ENCODE results near the gene YTHDC1. TPM values are rescaled to one million over a fixed set of nuclear protein-coding genes. Genes with fewer than 3 reads are reported as not detected.

The YTHDC1 gene
- total and polyA plus RNA-seq, 4 donors: 37.8 to 103 (median 66.8) TPM

DNA sequence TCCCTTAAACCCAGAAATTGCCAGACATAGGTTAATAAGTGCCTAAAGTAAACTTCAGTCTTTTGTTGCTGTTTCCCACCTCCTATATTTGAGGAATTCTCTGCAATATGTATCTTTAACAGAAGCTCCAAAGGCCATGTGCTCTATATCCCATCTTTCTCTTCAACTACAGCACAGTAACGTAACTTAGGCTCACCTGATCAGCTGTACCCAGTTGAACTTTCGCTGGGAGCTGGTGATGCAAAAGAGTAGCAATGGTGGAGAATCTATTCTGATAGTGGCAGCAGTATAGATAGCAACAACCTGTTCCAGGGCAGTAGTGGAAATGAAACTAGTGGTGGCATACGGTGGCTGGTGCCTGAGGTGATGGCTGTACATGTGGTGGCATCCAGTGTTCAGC, 33.2 kb upstream of the YTHDC1 start:
- Histone ChIP-seq H3K36me3 (ENCODE audit: control insufficient read depth in 1 of 2, insufficient read depth in 2 of 2, low read length in 1 of 2) (no peaks in the 10 kb centered on the region), H3K27me3 (ENCODE audit: control insufficient read depth in 1 of 2, insufficient read depth in 2 of 2, low read length in 1 of 2) (no peaks in the 10 kb centered on the region), H3K4me1 (ENCODE audit: control insufficient read depth in 1 of 2, insufficient read depth in 2 of 2, low read length in 2 of 2) (no peaks in the 10 kb centered on the region), H3K27ac (ENCODE audit: low read depth in 1 of 2, low read length in 2 of 2) (no peak overlapping the region), H3K9me3 (ENCODE audit: control insufficient read depth, low read length) (no peaks in the 10 kb centered on the region), H3K4me3 (ENCODE audit: low read length in 2 of 2) (no peak overlapping the region)
- ATAC-seq (ENCODE audit: low FRiP score): no peak
- WGBS, 2 donors: 50 to 53% methylated on average over 3 of the region's 3 CpGs
- DNase-seq: no peak
- intact Hi-C loops (cut with DNase I): no loop called here

DNA sequence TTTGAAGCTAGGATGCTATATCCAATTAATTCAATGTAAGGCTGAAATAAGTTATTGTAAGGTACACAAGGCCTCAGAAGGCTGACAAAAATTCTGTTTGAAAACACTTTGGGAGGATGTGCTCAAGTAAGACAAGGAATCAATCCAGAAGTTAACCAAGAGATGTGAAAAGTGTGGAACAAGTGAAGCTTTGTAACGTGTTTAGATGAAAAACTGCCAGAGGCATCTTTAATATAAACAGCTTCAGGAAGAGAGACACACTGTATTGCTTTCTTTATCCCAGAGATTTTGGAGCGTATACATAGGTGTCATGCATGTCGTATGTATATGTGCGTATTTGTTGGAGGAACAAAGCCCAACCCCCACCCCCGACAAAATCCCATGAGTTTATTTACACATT, 28.3 kb upstream of the YTHDC1 start:
- no peak for DNase-seq
- Histone ChIP-seq H3K27me3 (ENCODE audit: control insufficient read depth in 1 of 2, insufficient read depth in 2 of 2, low read length in 1 of 2) (no peaks in the 10 kb centered on the region), H3K36me3 (ENCODE audit: control insufficient read depth in 1 of 2, insufficient read depth in 2 of 2, low read length in 1 of 2) (no peaks in the 10 kb centered on the region), H3K27ac (ENCODE audit: low read depth in 1 of 2, low read length in 2 of 2) (no peak overlapping the region), H3K9me3 (ENCODE audit: control insufficient read depth, low read length) (no peaks in the 10 kb centered on the region), H3K4me1 (ENCODE audit: control insufficient read depth in 1 of 2, insufficient read depth in 2 of 2, low read length in 2 of 2) (no peaks in the 10 kb centered on the region), H3K4me3 (ENCODE audit: low read length in 2 of 2) (no peak overlapping the region)
- WGBS, 2 donors: 78 to 81% methylated on average over 5 of the region's 5 CpGs
- no peak for ATAC-seq (ENCODE audit: low FRiP score)
- intact Hi-C loops (cut with DNase I): no loop called here

DNA sequence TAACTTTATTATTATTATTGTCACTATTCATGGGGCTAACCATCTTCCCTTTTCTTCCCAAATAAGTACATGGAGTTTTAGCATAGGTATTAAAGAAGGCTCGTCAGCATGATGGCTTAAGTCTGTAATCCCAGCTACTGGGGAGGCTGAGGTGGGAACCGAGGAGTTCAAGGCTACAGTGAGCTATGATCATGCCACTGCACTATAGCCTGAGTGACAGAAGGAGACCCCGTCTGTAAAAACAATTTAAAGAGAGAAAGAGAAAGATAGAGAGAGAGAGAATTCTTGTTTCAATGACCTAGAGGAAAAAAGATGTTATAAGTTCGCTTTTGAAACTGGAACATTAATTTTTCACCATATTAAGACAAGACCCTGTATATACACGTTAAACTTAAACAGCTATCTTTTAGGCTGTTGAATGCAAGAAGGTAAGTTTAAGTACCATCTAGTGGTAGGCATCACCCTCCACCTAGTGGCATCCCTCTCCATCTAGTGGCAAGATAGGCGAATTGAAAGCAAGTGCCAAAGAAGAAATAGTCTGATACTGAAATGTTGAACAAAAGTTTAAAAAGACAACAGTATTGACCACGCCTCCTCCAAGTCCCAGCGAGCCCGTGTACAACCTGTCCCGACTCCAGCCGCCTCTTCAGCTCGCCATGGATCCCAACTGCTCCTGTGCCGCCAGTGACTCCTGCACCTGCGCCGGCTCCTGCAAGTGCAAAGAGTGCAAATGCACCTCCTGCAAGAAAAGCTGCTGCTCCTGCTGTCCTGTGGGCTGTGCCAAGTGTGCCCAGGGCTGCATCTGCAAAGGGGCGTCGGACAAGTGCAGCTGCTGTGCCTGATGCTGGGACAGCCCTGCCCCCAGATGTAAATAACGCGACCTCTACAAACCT, 26.0 kb upstream of the YTHDC1 start:
- Histone ChIP-seq H3K4me1 (ENCODE audit: control insufficient read depth in 1 of 2, insufficient read depth in 2 of 2, low read length in 2 of 2) (no peaks in the 10 kb centered on the region), H3K9me3 (ENCODE audit: control insufficient read depth, low read length) (no peaks in the 10 kb centered on the region), H3K4me3 (ENCODE audit: low read length in 2 of 2) (no peak overlapping the region), H3K27me3 (ENCODE audit: control insufficient read depth in 1 of 2, insufficient read depth in 2 of 2, low read length in 1 of 2) (no peaks in the 10 kb centered on the region), H3K36me3 (ENCODE audit: control insufficient read depth in 1 of 2, insufficient read depth in 2 of 2, low read length in 1 of 2) (no peaks in the 10 kb centered on the region), H3K27ac (ENCODE audit: low read depth in 1 of 2, low read length in 2 of 2) (no peak overlapping the region)
- ATAC-seq (ENCODE audit: low FRiP score) (peak; percentile 64), DNase-seq (no peak)
- WGBS, 2 donors: 13% methylated on average over 19 of the region's 19 CpGs
- intact Hi-C loops (cut with DNase I): loop anchor here (1.0 to 2.0 kb wide), 2 partner anchors 103 to 105 kb away; no protein-coding TSS in a partner anchor

- Histone ChIP-seq H3K9me3 (ENCODE audit: control insufficient read depth, low read length) (no peaks in the 10 kb centered on the region), H3K36me3 (ENCODE audit: control insufficient read depth in 1 of 2, insufficient read depth in 2 of 2, low read length in 1 of 2) (no peaks in the 10 kb centered on the region), H3K4me1 (ENCODE audit: control insufficient read depth in 1 of 2, insufficient read depth in 2 of 2, low read length in 2 of 2) (no peaks in the 10 kb centered on the region), H3K4me3 (ENCODE audit: low read length in 2 of 2) (peak overlapping the region in 1 of 2 donors; percentile 4), H3K27ac (ENCODE audit: low read depth in 1 of 2, low read length in 2 of 2) (peak overlapping the region in 1 of 2 donors; percentile 42), H3K27me3 (ENCODE audit: control insufficient read depth in 1 of 2, insufficient read depth in 2 of 2, low read length in 1 of 2) (no peaks in the 10 kb centered on the region)
- WGBS, 2 donors: 0 to 3% methylated on average over 16 of the region's 16 CpGs
- intact Hi-C loops (cut with DNase I): loop anchor here in 1 of 2 donors (2.0 kb wide), 1 partner anchor 25 kb away; no protein-coding TSS in a partner anchor
- DNase-seq: peak; percentile 90 to 91
- ATAC-seq (ENCODE audit: low FRiP score): peak; percentile 94
Observed at GRCh38 chr4:68373513-68373912, 23.6 kb upstream of the YTHDC1 start.

DNA sequence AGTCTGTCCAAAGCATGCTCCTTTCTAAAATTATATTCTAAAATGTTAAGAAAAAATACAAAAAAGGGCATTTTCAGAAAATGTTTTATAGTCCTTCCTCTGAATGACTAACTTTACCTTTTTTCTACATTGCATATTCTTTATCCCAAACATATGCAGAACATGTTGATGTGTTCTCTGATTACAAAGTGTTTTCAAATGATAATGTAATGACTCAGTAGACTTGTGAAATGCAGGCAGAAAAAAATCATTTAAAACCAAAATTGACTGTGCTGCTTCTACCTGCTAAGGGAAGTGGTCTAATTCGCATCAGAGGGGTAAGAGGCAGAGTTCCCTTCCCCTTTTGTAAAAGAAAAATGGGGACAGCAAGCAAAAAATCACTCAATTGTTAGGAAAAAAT, 22.7 kb upstream of the YTHDC1 start:
- H3K27me3 ChIP-seq (ENCODE audit: control insufficient read depth in 1 of 2, insufficient read depth in 2 of 2, low read length in 1 of 2): no peaks in the 10 kb centered on the region
- no peaks in the 10 kb centered on the region for H3K36me3 ChIP-seq (ENCODE audit: control insufficient read depth in 1 of 2, insufficient read depth in 2 of 2, low read length in 1 of 2)
- intact Hi-C loops (cut with DNase I): loop anchor here in 1 of 2 donors (2.0 kb wide), 1 partner anchor 24 kb away; no protein-coding TSS in a partner anchor
- no peaks in the 10 kb centered on the region for H3K4me1 ChIP-seq (ENCODE audit: control insufficient read depth in 1 of 2, insufficient read depth in 2 of 2, low read length in 2 of 2)
- WGBS, 2 donors: 65 to 67% methylated on average over 1 of the region's 1 CpG
- ATAC-seq (ENCODE audit: low FRiP score) (no peak), DNase-seq (no peak)
- H3K27ac ChIP-seq (ENCODE audit: low read depth in 1 of 2, low read length in 2 of 2): no peak overlapping the region
- no peak overlapping the region for H3K4me3 ChIP-seq (ENCODE audit: low read length in 2 of 2)
- no peaks in the 10 kb centered on the region for H3K9me3 ChIP-seq (ENCODE audit: control insufficient read depth, low read length)

GRCh38 chr4:68369142-68369805, 19.4 kb upstream of the YTHDC1 start:
- Histone ChIP-seq H3K4me1 (ENCODE audit: control insufficient read depth in 1 of 2, insufficient read depth in 2 of 2, low read length in 2 of 2) (no peaks in the 10 kb centered on the region), H3K27me3 (ENCODE audit: control insufficient read depth in 1 of 2, insufficient read depth in 2 of 2, low read length in 1 of 2) (no peaks in the 10 kb centered on the region), H3K4me3 (ENCODE audit: low read length in 2 of 2) (no peak overlapping the region), H3K9me3 (ENCODE audit: control insufficient read depth, low read length) (no peaks in the 10 kb centered on the region), H3K27ac (ENCODE audit: low read depth in 1 of 2, low read length in 2 of 2) (no peak overlapping the region), H3K36me3 (ENCODE audit: control insufficient read depth in 1 of 2, insufficient read depth in 2 of 2, low read length in 1 of 2) (no peaks in the 10 kb centered on the region)
- DNase-seq (no peak), ATAC-seq (ENCODE audit: low FRiP score) (no peak)
- 55 to 62% methylated on average over 6 of the region's 6 CpGs for WGBS, 2 donors
- intact Hi-C loops (cut with DNase I): no loop called here

GRCh38 chr4:68368691-68369131, 18.8 kb upstream of the YTHDC1 start:
- no peak overlapping the region for H3K27ac ChIP-seq (ENCODE audit: low read depth in 1 of 2, low read length in 2 of 2)
- H3K27me3 ChIP-seq (ENCODE audit: control insufficient read depth in 1 of 2, insufficient read depth in 2 of 2, low read length in 1 of 2): no peaks in the 10 kb centered on the region
- no peaks in the 10 kb centered on the region for H3K9me3 ChIP-seq (ENCODE audit: control insufficient read depth, low read length)
- 1 to 4% methylated on average over 5 of the region's 5 CpGs for WGBS, 2 donors
- ATAC-seq (ENCODE audit: low FRiP score) (no peak), DNase-seq (no peak)
- intact Hi-C loops (cut with DNase I): no loop called here
- no peaks in the 10 kb centered on the region for H3K36me3 ChIP-seq (ENCODE audit: control insufficient read depth in 1 of 2, insufficient read depth in 2 of 2, low read length in 1 of 2)
- H3K4me1 ChIP-seq (ENCODE audit: control insufficient read depth in 1 of 2, insufficient read depth in 2 of 2, low read length in 2 of 2): no peaks in the 10 kb centered on the region
- H3K4me3 ChIP-seq (ENCODE audit: low read length in 2 of 2): peak overlapping the region in 1 of 2 donors; percentile 28

DNA sequence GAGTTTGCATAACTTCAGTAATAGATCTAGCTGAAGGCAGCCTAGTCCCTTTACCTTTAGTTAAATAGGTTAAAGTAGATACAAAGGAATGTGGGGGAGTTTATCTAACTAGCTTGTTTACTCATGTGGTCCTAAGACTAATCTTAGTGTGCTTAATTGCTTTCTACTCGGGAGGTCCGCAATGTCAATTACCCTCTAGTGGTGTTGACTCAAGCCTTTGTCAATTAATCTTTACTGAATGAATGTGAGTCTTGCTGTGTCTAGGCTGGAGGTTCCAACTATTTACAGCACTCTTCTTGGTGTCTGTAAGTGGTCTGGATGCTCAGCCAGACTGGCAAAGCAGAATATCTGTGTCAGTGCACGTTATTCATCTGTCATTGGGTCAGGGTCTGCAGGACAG, 17.9 kb upstream of the YTHDC1 start:
- Histone ChIP-seq H3K9me3 (ENCODE audit: control insufficient read depth, low read length) (no peaks in the 10 kb centered on the region), H3K27me3 (ENCODE audit: control insufficient read depth in 1 of 2, insufficient read depth in 2 of 2, low read length in 1 of 2) (no peaks in the 10 kb centered on the region), H3K36me3 (ENCODE audit: control insufficient read depth in 1 of 2, insufficient read depth in 2 of 2, low read length in 1 of 2) (no peaks in the 10 kb centered on the region), H3K4me1 (ENCODE audit: control insufficient read depth in 1 of 2, insufficient read depth in 2 of 2, low read length in 2 of 2) (no peaks in the 10 kb centered on the region), H3K27ac (ENCODE audit: low read depth in 1 of 2, low read length in 2 of 2) (no peak overlapping the region), H3K4me3 (ENCODE audit: low read length in 2 of 2) (no peak overlapping the region)
- intact Hi-C loops (cut with DNase I): no loop called here
- 54 to 76% methylated on average over 3 of the region's 3 CpGs for WGBS, 2 donors
- no peak for DNase-seq
- ATAC-seq (ENCODE audit: low FRiP score): no peak
